Adrenal gland (tissue), 12 donors: Measurements from ENCODE around the gene SLC23A3. TPM values are rescaled to one million over a fixed set of nuclear protein-coding genes. Genes with fewer than 3 reads are reported as not detected.

Experiments used
- DNase-seq, 7 donors: peaks; one replicate each; pipeline ENCODE4 v3.0.0-alpha.2; 2019 to 2020
- H3K27ac ChIP-seq, 5 donors: fragments of 200-600 bp; sonication (generic) in 4 of 5; 1 replicate in 3 of 5; 2 replicates in 2 of 5; pipeline versions ENCODE4 v1.5.1 to v1.8.0; 2016 to 2020; ENCODE audit warnings: mild to moderate bottlenecking in 1 of 5
- H3K27me3 ChIP-seq: fragments of 200-600 bp; 2 replicates; pipeline ENCODE4 v1.8.0; 2021
- H3K36me3 ChIP-seq, 2 donors: fragments of 200-600 bp; replicated peaks in 1 of 2; 1 replicate in 1 of 2; 2 replicates in 1 of 2; pipeline versions ENCODE4 v1.5.1 to v1.8.0; 2018 to 2022
- H3K4me1 ChIP-seq, 2 donors: fragments of 200-600 bp; replicated peaks in 1 of 2; 1 replicate in 1 of 2; 2 replicates in 1 of 2; pipeline versions ENCODE4 v1.5.1 to v1.8.0; 2018 to 2021
- H3K4me3 ChIP-seq, 4 donors: fragments of 200-600 bp; sonication (generic) in 3 of 4; one replicate each; pipeline ENCODE4 v1.5.1; 2016 to 2018
- H3K9me3 ChIP-seq, 3 donors: fragments of 200-600 bp; sonication (generic) in 1 of 3; replicated peaks in 1 of 3; 1 replicate in 2 of 3; 2 replicates in 1 of 3; pipeline versions ENCODE4 v1.5.1 to v1.8.0; 2016 to 2021
- POLR2A ChIP-seq, 2 donors: fragments of 450-650 bp; IDR thresholded peaks; one replicate each; pipeline ENCODE4 v1.6.1; 2017; ENCODE audit warnings: antibody characterized with exemption in 2 of 2, mild to moderate bottlenecking in 2 of 2, moderate library complexity in 1 of 2
- WGBS, 4 donors: extraction: QIAGEN DNeasy Blood & Tissue Kit in 2 of 4; methylation state at CpG; one replicate each; pipeline versions ENCODE4 v1.1.5 to v1.1.7; 2013 to 2017; 5-methylcytosine and 5-hydroxymethylcytosine counted together
- intact Hi-C, 2 donors: fragments of 100-400 bp; cut with DNase I; formaldehyde crosslinking; loops; one replicate each; pipeline versions ENCODE4 v1.14.1 to v1.15.0; 2022 to 2023
- polyA plus RNA-seq, 3 donors: library from polyadenylated mRNA; stranded (reverse); fragments of 200-250 nt in 2 of 3; fragments of 350-450 nt in 1 of 3; fragmentation: Illumina TruSeq in 1 of 3; extraction: RNeasy Lipid Tissue Mini Kit (QIAGEN cat#74804) in 1 of 3; gene quantifications; one replicate each; pipeline ENCODE4 v1.2.3, GENCODE V29; 2013 to 2014
- total RNA-seq, 9 donors: library from RNA; depleted of rRNA in 4 of 9; stranded (reverse); fragments of >200 nt in 4 of 9; fragments of 120-200 nt in 1 of 9; fragmentation: NEBNext Ultra II Directional in 1 of 9; extraction: Animal tissue kit (Norgen Biotek cat#: 25700) in 1 of 9; gene quantifications; one replicate each; pipeline versions ENCODE4 v1.1.0 to v1.2.4, GENCODE V29; 2013 to 2023
- TF ChIP-seq, protein P1 (sequence below), 6 experiments: fragments of 450-650 bp in 4 of 6; fragments of 200-600 bp in 2 of 6; sonication (generic) in 1 of 6; IDR thresholded peaks; 1 replicate in 5 of 6; 2 replicates in 1 of 6; pipeline versions ENCODE4 v1.5.1 to v1.8.0; 2016 to 2021; ENCODE audit warnings: antibody characterized with exemption in 6 of 6, mild to moderate bottlenecking in 2 of 6, moderate library complexity in 1 of 6
- donor health status: healthy with polysubstance abuse.
- donor health status: Bipolar disorder and iron deficiency.
- donor health status: DM: yes; HTN: yes; CAD: no.
- donor health status: DM: no; HTN: no; CAD: no.
- donor health status: DM: no; HTN: no; CAD: no.
- donor health status: DM: yes; HTN: yes; CAD: no.

The SLC23A3 gene
- total and polyA plus RNA-seq, 12 donors = 0.11 to 4.3 (median 0.84) TPM; not detected in 2

DNA sequence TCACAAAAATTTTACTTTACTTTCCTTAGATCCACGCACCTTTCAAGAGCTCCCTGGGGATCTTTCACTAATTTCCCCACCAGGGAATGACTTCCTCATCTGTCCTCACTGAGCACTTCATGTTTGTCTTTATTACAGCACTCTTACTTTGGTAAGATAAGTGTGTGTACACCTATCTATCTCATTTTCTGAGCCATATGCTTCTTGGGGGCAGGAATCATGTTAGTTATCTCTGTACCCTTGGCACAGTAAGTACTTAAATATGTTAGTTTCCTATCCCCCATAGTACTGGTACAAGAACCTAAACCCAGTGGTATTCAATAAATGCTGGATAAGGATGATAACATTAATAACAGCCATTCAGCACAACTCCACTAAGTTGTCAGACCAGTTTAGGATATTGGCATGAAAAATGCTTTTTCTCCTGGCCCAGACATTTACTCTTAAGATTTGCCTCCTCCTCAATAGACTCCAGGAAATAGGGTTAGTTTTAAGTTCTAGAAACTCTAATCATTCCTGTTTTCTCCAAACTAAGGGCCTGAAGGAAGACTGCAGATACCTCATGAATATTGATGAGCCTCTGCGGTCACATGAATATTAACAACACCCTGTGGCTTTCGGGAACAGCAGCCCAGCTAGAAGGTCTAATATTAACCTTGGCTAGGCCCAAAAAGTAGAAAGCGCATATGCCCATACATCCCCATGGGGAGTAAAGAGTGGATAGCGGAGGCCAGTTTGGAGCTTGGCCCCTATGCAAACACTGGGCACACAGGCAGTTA lies 47.4 kb downstream of the SLC23A3 start:
- intact Hi-C loops = no loop called here

DNA sequence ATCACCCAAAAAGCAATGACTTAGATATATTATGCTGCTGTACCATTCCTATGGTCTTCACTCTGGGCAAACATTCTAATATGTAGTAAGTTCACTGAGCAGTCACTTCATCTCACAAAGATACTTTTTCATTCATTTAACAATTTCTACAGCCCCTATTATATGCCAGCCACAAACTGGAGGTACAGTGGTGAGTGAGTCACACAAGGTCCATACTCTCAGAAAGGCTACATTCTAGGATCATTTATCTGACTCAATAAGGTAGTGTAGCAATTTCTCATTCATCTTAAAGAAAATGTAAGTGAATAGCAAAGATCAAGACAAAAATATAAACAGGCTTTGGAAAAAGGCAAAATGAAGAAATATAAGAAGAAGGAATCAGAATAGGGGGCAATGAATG lies 49.7 kb downstream of the SLC23A3 start:
- Histone ChIP-seq H3K9me3 (no peaks in the 10 kb centered on the region), H3K27ac (no peak overlapping the region), H3K27me3 (no peaks in the 10 kb centered on the region), H3K36me3 (no peaks in the 10 kb centered on the region), H3K4me1 (peaks cover 8 to 9% of the 10 kb centered on the region in 2 donors), H3K4me3 (no peak overlapping the region)
- intact Hi-C loops = no loop called here
- DNase-seq = no peak
- TF ChIP-seq POLR2A (IDR thresholded peaks at IDR 0.05) = no peak
- TF ChIP-seq, protein P1, sequence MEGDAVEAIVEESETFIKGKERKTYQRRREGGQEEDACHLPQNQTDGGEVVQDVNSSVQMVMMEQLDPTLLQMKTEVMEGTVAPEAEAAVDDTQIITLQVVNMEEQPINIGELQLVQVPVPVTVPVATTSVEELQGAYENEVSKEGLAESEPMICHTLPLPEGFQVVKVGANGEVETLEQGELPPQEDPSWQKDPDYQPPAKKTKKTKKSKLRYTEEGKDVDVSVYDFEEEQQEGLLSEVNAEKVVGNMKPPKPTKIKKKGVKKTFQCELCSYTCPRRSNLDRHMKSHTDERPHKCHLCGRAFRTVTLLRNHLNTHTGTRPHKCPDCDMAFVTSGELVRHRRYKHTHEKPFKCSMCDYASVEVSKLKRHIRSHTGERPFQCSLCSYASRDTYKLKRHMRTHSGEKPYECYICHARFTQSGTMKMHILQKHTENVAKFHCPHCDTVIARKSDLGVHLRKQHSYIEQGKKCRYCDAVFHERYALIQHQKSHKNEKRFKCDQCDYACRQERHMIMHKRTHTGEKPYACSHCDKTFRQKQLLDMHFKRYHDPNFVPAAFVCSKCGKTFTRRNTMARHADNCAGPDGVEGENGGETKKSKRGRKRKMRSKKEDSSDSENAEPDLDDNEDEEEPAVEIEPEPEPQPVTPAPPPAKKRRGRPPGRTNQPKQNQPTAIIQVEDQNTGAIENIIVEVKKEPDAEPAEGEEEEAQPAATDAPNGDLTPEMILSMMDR (IDR thresholded peaks at IDR 0.05) = no peak

More for the DNA sequence above, 47.4 kb downstream of the SLC23A3 start:
- H3K4me1 ChIP-seq = peaks cover 15 to 32% of the 10 kb centered on the region in 2 donors
- no peaks in the 10 kb centered on the region for H3K36me3 ChIP-seq
- WGBS, 4 donors = 87 to 93% (median 88%) methylated on average over 5 of the region's 5 CpGs
- H3K27ac ChIP-seq = no peak overlapping the region
- H3K4me3 ChIP-seq = no peak overlapping the region
- no peaks in the 10 kb centered on the region for H3K27me3 ChIP-seq
- H3K9me3 ChIP-seq = no peaks in the 10 kb centered on the region
- no peak for DNase-seq
- TF ChIP-seq, protein P1 (IDR thresholded peaks at IDR 0.05) = no peak
- no peak for TF ChIP-seq POLR2A (IDR thresholded peaks at IDR 0.05)

DNA sequence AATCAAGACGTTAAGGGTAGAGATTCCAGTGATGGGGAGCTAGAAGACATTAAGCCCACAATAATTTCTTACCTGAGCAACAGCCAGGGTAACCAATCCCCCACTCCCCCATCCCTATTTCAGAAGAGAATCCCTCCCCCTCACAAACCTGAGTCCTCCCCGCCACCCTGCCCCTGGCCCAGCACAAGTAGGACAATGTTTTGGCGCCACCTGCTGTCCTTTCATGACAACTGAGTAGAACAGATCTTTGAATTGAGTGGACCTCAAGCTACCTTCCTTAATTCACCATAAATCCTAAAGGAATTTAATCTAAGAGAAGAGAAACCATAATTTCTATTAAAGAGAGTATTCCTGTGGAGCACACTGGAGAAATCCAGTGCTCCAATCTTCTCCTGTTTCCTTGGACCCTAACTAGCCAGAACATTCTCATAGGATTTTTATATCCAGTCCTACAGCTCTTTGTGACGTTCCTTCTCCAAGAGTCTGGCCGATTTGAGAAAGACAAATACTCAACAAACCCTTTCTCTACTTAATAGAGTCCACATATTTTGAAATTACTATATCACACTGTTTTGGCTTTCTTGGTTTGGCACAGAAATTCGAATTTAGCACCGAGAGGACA lies 50.3 kb downstream of the SLC23A3 start:
- H3K9me3 ChIP-seq = no peaks in the 10 kb centered on the region
- no peak for TF ChIP-seq POLR2A (IDR thresholded peaks at IDR 0.05)
- TF ChIP-seq, protein P1 (IDR thresholded peaks at IDR 0.05) = peak; percentile 44 to 82 (median 71)
- intact Hi-C loops = loop anchor here (2.0 to 10.0 kb wide), 3 partner anchors 42 to 65 kb away; no protein-coding TSS in a partner anchor
- 55 to 60% (median 59%) methylated on average over 7 of the region's 7 CpGs for WGBS, 4 donors
- H3K36me3 ChIP-seq = no peaks in the 10 kb centered on the region
- peak; percentile 42 to 83 (median 71) for DNase-seq
- no peaks in the 10 kb centered on the region for H3K27me3 ChIP-seq
- no peak overlapping the region for H3K4me3 ChIP-seq
- H3K27ac ChIP-seq = no peak overlapping the region
- peaks cover 3 to 4% of the 10 kb centered on the region in 2 donors for H3K4me1 ChIP-seq

DNA sequence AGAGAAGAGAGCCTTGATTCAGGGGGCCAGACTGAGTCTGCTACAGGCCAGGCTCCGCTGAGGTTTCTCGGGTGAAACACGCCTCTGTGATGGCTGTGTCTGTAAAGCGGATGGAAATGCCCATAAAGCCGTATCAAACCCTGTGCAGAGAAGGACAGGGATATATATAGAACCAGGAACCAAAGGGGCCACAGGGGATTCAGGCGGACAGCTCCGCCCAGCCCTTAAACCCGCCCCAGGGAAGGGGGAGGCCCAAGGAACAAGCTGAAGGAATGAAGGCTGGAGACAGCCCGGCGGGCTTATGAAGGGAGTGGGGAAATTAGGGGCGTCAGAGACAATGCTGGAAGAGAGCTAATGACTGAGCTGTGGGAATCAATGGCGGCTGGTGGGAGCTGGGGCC lies 51.3 kb downstream of the SLC23A3 start:
- no peak for TF ChIP-seq POLR2A (IDR thresholded peaks at IDR 0.05)
- TF ChIP-seq, protein P1 (IDR thresholded peaks at IDR 0.05) = no peak
- H3K4me3 ChIP-seq = no peak overlapping the region
- no peaks in the 10 kb centered on the region for H3K27me3 ChIP-seq
- no peak overlapping the region for H3K27ac ChIP-seq
- WGBS, 4 donors = 78 to 84% (median 81%) methylated on average over 12 of the region's 12 CpGs
- no peaks in the 10 kb centered on the region for H3K36me3 ChIP-seq
- DNase-seq = no peak
- H3K9me3 ChIP-seq = no peaks in the 10 kb centered on the region
- intact Hi-C loops = loop anchor here (2.0 to 10.0 kb wide), 3 partner anchors 41 to 64 kb away; no protein-coding TSS in a partner anchor
- no peaks in the 10 kb centered on the region for H3K4me1 ChIP-seq
